Medulla oblongata (tissue), 1 donor: Measurements from ENCODE around the gene SGSM1.

Experiments used
- DNase-seq: peaks from one replicate; pipeline ENCODE4 v3.0.0-alpha.2; 2015; ENCODE audit errors: extremely low spot score

SGSM1 gene

DNA sequence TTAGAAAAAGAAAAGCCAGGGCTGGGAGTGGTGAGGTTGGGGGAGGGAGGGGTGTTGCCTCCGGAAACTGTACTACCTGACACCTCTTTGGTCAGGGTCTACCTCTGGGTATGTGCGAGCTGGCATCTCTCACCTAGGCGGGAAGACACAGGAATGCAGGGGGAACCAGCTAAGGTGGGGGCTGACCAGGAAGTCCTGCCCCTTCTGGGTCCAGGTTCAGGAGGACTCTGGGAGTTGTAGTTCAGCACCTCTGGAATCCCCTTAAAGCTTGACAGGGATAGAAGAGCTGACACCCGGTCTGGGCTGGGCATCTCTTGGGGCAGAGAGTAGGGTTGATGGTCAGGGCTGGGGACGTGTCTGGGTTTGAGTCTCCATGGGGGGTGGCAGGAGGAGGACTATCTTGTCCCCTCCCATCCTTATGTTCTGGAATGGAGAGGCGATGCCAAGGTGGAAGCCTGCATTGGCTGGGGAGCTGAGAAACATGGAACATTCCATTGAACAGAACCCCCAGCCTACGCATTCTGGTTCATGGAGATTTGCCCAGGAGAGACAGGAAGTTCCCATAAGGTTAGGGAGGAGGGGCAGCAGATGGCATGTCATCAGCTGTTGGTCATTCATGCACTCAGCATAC is 144.4 kb downstream of the SGSM1 start:
- no peak for DNase-seq

DNA sequence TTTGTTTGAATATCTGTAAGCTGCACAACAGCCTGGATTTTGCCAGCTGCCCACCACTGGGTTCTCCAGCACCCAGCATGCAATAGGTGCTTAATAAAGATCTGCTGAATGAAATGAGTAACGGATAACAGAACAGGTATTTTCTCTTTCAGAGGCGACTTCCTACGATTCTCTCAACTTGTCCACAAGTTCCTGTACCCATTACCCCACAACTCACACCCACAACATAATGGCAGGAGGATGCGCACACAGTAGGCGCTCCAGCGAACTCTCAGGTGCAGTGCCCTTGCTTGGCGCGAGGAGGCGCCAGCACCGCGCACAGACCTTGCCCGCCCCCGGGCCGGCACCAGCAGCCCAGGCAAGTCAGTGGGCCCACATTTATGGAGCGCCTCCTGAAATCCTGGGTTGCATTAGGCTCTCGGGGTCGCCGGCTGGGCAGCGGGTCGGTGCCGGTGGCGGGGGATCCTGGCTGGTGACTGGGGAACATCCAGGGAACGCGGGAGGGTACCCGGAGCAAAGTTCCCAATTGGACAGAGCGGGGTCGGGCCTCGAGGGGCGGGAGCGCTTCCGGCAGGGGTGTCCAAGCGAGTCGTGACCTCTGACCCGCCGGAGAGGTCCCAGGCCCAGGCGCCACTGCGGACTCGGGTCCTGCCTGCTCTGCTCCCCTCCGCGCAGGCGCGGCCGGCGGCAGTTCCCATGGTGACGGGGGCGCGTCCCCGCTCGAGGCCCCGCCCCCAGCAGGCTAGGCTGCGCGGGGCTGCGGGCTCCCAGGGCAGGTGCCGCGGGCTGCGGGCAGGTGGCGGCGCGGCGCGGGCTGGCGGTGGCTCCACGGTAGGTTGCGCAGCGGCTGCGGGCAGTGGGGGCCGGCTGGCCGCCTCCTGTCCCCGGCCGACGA is 146.2 kb downstream of the SGSM1 start, which contains the start of gene KIAA1671:
TSS of gene KIAA1671 (plus strand) at position 775 of the 895 bp plus-strand sequence. CDS start 75,284 bp downstream, outside the sequence.
- DNase-seq: peak; percentile 87

DNA sequence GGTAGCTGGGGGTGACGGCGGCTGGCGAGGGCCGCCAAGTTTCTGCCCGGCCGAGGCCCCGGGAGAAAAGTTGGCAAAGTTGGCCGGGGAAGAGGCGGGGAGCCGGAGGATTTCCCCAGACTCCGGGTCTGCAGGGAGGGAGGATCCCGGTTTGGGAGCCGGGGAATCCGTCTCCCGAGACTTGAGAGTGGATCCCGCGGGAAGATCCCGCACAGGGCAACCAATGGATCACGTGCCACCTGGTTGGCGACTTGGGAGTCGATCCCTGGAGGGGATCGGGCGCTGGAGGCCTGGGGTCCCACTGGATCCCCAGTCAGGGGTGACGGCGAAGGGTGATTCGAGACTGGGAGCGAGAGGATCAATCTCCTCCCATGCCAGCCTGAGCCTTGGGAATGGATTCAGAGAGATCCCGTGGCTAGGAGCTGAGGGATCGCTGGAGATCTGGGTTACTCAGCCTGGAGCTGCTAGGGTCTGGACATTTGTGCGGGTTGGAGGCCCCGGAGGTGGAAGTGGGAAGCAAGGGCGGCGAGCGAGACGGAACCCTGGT is 146.9 kb downstream of the SGSM1 start:
- DNase-seq: no peak

DNA sequence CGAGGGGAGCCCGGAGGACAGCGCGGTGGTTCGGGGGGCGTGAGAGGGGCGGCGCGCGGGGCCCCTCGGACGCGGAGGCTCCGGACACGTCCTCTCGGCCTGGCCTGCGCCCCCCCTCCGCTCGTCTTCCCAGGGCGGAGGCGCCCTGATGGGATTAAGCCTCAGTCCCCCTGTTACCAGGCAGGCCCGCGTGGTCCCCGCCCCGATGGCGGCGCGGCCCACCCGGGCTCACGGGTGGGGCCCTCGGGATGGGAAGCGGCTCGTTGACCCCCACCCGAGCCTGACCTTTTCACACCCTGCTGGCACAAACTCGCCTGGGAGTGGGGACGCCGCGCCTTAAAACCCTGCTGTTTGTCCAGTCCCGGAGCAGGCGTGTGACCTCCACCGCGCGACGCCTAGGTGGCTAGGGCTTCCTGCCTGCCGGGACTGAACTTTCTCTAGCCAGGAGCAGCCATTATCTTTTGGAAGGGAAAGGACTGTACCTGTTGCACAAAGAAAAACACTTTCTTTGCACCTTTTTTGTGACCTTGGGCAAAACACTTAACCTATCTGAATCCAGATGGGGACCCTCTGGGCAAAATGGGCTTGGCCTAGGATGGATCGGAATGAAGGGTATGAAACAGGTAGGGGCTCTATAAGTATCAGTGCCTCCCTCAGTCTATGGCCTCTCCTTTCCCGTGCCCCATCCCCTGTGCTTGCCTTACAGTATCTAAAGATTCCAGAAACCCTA is 147.5 kb downstream of the SGSM1 start:
- DNase-seq: no peak

DNA sequence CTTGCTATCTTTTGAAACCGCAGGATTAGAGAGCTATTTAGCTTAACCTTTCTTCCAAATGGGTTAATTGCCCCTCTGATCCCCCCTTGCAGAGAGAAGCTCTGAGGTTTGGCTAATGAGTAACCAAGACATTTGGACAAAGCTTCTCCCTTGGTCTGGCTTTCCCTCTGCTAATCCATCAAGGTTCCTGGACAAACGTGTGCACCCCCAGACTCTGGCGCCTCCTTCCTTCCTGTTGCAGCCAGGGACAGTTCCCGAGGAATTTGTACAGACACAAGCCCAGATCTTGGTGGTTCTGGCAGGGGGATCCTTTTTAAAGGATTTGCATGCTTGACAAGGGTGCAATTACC is 148.1 kb downstream of the SGSM1 start:
- peak; percentile 29 for DNase-seq

DNA sequence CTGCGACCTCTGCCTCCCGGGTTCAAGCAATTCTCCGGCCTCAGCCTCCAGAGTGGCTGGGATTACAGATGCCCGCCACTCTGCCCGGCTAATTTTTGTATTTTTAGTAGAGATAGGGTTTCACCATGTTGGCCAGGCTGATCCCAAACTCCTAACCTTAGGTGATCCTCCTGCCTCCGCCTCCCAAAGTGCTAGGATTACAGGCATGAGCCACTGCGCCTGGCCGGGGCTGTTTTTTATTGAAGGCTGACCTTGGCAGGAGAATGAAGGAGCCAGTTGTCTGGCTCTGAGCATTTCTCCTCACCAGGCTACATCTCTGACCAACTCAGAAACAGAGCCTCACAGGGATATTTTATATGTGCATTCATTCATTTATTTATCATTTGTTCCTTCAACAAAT is 148.8 kb downstream of the SGSM1 start:
- no peak for DNase-seq

DNA sequence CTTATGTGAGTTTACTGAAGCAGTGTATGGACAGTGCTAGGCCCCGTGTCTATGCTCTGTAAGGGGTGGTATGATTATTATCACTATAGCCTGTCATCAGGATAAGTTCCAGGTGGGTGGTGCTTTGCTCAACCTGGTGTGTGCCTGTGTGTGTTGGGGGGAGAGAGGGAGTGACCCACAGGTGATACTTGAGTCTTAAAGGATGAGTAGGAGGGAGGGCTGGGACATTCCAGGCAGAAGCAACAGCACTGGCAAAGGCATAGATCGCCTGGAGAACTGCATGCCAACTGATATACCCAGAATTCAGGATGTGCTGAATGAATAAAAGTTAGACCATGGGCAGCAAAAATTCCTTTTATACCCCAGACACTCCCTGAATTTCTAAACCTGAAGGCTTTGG is 151.0 kb downstream of the SGSM1 start:
- DNase-seq: no peak

DNA sequence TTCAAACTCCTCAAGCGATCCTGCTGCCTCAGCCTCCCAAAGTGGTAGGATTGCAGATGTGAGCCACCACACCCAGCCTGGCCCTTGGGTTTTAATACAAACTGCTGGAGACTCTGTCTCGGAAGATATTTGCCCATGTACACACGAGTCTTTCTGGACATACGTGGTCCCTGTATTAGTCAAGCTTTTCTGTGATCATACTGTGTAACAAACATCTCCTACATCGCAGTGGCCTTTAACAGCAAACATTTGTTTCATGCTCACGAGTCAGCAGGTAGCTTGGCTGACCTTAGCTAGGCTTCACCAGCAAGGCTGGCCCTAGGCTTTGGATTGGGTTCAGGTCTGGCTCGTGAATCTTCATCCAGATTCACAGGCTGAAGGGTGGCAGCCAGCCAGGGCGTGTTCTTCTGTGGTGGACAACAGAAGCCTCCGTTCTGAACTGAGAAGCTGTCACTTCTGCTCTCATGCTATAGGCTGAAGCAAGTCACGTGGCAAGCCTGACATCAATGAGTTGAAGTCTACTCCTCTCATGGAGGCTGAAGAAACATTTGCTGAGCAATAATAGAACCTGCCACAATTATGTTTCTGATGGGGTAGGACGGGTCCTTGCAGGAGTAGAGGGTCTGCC is 155.3 kb downstream of the SGSM1 start:
- DNase-seq: no peak

DNA sequence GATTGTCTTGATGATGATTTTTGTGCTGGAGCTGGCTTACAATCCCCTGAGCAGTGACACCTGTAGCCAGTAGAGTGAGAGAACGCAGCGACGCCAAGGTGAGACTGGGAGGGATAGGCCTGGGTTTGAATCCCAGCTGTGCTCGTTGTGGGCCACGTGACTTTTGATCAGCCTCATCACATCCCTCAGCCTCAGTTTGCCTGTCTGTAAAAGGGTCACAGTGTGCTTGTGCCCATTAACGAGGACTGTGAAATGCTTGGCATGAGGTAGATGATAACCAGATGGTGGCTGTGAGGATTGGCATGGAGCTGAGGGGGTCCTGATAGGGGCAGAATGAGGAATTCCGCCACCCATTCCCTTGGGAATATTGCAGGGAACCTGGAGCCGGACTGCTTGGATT is 156.1 kb downstream of the SGSM1 start:
- DNase-seq: no peak

DNA sequence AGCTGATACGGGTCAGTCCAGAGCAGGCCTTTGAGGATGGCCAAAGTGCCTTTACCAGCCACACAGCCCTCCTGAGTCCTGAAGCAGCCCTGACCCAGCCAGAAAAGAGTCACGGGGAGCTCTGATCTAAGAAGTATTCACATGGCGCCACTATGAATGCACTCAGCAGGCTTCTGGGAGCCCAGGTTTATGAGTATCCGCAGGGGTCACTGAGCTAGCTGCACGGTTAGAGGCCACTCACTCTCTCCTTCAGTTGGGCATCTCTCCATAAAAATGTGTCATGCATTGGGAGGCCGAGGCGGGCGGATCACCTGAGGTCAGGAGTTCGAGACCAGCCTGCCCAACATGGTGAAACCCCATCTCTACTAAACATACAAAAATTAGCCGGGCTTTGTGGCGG is 156.8 kb downstream of the SGSM1 start:
- no peak for DNase-seq

DNA sequence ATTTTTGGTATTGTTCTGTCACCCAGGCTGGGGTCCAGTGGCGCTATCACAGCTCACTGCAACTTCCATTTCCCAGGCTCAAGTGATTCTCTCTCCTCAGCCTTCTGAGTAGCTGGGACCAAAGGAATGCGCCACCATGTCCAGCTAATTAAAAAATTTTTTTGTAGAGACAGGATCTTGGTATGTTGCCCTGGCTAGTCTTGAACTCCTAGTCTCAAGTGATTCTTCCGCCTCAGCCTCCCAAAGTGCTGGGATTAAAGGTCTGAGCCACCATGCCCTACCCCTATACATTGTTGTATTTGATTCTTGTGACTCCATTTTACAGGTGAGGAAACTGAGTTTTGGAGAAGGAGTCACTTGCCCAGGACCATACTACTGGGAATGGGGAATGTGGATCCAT is 158.4 kb downstream of the SGSM1 start:
- no peak for DNase-seq

DNA sequence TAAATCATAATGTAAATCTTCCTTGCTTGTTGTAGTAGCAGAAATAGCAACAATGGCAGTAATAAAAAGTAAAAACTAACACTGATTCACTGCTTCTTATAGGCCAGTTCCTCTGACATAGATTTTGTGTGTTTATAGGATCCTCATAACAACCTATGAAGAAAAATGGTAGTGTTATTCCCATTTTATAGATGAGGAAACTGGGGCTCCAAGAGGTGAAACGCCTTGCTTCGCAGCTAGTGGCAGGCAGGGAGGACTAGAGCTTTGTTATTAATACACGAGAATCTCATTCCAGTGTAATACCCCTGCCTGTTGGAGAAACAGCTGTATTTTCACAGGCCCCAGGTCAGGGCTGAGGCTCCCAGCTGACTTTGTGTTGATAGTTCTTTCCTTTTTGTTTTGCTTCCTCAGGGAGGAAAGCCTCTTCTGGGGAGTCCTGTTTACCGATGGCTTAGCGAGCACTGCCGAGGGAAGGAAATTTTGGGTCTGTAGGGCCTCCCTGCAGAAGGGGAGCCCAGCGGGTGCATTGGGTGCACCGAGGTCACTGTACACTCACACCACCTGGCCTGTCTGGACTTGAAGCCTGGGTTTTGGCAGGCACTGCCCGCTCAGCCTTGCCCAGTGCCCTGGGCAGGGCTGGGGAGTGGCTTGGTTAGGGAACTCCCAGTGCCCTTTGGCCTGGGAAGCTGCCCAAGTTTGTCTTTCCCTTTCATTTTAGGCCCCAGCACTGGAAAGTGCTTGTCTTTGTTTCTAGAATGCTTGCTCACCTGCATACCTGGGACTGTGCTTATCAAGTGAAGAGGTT is 160.0 kb downstream of the SGSM1 start:
- DNase-seq: no peak

DNA sequence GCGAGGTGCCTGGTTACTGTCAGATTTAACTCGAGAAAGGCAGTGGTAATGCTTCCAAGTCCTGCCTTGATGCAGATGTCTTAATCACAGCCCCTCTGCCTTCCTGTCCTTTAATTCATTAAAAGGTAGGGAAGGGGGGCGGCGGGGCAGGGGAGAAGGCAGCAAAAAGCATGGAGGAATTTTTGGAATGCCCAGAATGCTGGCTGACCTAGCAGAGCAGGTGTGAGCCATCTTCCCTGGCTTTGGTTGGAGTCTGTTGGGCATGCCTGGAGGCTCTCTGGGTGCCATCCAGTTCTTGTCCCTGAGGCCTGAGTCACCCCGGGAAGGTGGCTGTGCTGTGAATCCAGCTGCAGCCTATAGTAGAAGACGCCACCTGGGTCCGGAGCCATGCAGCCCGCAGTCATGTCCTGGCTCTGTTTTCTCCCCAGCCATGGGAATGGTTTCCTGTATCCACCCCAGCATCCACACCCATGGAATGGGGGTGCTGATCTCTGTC is 162.1 kb downstream of the SGSM1 start:
- DNase-seq: no peak

DNA sequence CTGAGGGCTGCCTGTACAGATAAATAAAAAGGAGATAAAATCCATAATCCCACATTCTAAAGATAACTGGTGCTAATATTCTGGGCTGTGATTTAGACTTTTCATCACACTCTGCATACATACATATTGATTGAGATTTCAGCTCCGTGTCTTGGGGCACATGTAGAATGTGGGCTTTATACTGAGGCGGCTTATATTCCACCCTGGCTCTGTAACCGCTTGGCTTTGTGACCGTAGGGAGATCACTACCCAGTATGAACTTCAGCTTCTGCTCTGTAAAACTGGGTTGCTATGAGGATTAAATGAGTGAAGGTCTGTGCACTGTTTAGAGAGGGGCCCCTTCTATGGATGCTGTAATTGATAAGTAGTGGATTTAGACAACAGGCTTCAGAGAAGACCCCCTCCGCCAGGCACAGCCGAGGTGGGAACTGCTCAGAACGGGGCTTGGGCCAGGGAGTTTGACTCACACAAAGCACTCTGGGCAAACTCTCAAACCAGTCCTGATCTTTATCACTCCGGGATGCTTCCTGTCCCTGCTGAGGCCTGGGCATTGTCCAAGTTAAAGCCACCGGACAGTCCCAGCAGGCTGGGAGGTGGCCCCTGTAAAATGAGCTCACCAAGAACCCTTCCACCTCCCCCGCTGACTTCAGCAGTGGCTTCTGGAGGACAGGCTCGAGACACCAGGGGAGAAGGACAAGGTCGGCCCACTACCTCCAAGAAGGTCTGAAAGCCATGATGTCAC is 163.7 kb downstream of the SGSM1 start:
- DNase-seq: no peak

DNA sequence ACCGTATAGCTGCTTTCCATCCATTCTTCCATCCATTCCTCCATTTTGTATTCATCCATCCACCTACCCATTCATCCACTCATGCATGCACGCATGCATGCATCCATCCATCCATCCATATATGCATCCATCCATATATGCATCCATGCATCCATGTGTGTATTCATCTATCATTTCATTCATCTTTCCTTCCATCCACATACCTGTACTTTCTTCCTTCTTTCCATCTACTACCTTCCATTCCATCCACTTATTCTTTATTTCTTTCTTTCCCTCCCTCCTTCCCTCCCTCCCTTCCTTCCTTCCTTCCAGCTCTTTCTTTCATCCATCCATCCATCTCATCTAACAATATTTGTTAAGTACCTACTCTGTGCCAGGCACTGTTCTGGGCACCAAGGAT is 166.4 kb downstream of the SGSM1 start:
- no peak for DNase-seq

DNA sequence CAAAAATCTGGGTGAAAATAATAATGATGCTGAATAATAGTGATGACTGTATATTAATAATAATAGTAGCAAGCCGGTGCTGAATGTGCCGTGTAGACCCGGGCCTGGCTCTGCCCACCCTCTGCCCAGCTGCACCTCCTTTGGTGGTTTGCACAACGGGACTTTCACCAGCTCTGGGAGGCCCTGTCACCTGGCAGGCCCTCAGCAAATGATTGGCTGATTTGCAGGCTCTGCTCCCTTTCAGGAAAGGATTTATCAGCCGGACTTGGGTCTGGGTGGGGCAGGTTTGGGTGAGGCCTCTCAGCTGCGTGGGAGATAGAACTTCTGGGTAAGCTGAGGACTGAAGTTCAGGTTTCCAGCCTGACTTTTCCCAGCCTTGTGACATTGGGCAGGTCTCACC is 167.9 kb downstream of the SGSM1 start:
- DNase-seq: no peak

DNA sequence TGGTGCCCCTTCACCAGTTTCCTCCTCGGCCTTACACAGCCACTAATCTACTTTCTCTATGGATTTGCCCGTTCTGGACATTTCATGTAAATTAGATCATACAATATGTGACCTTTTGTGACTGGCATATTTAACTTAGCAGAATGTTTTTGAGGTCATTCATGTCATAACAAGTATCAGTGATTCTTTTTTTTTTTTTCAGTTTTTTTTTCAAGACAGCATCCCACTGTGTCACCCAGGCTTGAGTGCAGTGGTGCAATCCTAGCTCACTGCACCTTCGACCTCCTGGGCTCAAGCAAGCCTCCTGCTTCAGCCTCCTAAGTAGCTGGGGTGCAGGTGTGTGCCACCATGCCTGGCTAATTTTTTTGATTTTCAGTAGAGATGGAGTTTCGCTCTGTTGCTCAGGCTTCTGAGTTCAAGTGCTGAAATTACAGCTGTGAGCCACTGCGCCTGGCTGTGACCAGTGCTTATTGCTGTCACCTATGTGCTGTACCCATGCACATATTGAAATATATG is 169.2 kb downstream of the SGSM1 start:
- no peak for DNase-seq

DNA sequence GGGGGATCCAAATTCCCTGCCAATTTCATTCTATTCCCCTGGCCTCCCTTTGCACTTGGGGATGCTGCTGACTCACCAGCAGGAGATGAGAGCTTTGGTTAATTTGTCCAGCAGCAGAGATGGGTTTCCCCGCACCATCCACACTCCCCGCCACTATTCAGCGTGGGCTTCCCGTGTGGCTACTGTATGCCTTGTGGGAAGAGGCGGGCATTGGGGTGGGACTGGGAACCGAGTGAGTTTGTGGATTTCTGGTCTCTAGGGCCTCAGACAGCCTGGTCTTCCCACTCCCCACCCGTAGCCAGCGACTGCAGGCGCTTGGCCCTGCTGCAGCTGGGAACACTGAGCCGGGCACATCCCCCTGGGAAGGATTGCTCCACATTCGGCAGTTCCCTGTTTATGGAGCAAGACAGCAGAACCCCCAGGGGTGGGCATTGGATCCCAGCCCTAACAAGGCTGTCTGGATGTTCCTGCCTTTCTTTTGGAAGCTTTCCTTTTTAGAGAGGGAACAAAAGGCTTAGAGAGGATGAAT is 169.9 kb downstream of the SGSM1 start:
- peak; percentile 59 for DNase-seq

DNA sequence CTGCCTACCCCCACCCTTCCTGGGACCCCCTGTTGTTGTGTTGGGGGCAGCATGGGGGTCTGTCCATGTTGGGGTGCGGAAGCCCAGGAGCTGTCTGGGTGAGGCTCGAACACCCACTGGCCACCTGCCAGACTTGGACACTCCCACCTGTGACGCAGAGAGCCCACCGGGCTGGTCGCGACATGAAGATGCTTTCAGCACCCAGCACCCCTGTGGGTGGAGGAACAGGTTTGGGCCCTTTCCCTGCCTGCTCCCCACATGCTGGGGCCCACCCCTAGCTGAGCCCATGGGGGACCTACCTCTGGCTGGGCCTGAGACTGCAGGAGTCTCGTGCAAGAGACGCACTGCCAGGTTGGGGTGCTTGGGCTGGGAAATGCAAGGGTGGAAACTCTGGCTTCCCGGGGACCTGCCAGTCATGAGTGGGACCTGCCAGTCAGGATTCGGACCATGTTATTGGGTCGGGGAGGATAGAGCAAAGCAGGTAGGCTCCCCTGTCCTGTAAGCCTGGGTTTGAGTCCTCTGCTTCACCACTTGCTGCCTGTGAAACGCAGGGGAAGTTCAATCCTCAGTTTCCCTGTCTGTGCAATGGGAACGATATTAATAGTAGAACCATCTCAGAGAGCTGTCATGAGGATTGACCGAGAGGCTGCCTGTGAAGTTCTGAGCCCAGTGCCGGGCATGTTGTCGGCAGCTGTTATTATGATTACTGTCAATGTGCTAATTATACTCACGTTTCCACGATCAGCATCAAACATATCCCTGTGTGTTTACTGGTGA is 170.6 kb downstream of the SGSM1 start:
- DNase-seq: no peak
